Aorta (tissue), 5 donors: ENCODE data around the gene PLXNA4. TPM values are rescaled to one million over a fixed set of nuclear protein-coding genes. Genes with fewer than 3 reads are reported as not detected.
A peak's percentile ranks its signal among the peaks of the same experiment; 100 is the strongest.

Experiments
- ATAC-seq: fragments of 200-7000 bp; cut with Tn5 transposase; one replicate; pipeline ENCODE4 v1.9.1; 2022; ENCODE audit warnings: moderate library complexity; ENCODE audit not compliant: low FRiP score
- DNase-seq, 2 donors: peaks; one replicate each; pipeline ENCODE4 v3.0.0-alpha.2; 2020
- H3K27ac ChIP-seq, 2 donors: one replicate each; pipeline ENCODE4 v1.5.1; 2013; ENCODE audit warnings: low read length in 2 of 2, mild to moderate bottlenecking in 2 of 2, moderate library complexity in 2 of 2, control low read depth in 1 of 2, inconsistent platforms in 1 of 2, low read depth in 1 of 2
- H3K27me3 ChIP-seq, 2 donors: one replicate each; pipeline ENCODE4 v1.6.1; 2013; ENCODE audit warnings: control low read depth in 1 of 2, low read length in 1 of 2, mild to moderate bottlenecking in 1 of 2, moderate library complexity in 1 of 2; ENCODE audit not compliant: insufficient read depth in 2 of 2, control insufficient read depth in 1 of 2
- H3K36me3 ChIP-seq, 2 donors: one replicate each; pipeline ENCODE4 v1.6.1; 2013; ENCODE audit warnings: control low read depth in 1 of 2, low read length in 1 of 2, mild to moderate bottlenecking in 1 of 2; ENCODE audit not compliant: insufficient read depth in 2 of 2, control insufficient read depth in 1 of 2
- H3K4me1 ChIP-seq, 2 donors: one replicate each; pipeline ENCODE4 v1.6.1; 2013; ENCODE audit warnings: low read length in 2 of 2, control low read depth in 1 of 2, mild to moderate bottlenecking in 1 of 2, moderate library complexity in 1 of 2; ENCODE audit not compliant: insufficient read depth in 2 of 2, control insufficient read depth in 1 of 2
- H3K4me3 ChIP-seq, 2 donors: one replicate each; pipeline ENCODE4 v1.5.1; 2013; ENCODE audit warnings: low read length in 2 of 2, control low read depth in 1 of 2, mild to moderate bottlenecking in 1 of 2
- H3K9me3 ChIP-seq: one replicate; pipeline ENCODE4 v1.6.1; 2013; ENCODE audit warnings: mild to moderate bottlenecking, low read length; ENCODE audit not compliant: control insufficient read depth
- WGBS, 2 donors: extraction: QIAGEN DNeasy Blood & Tissue Kit; methylation state at CpG; one replicate each; pipeline ENCODE4 v1.1.7; 2013; 5-methylcytosine and 5-hydroxymethylcytosine counted together
- intact Hi-C, 2 donors: fragments of 100-400 bp; cut with DNase I; formaldehyde crosslinking; loops; one replicate each; pipeline versions ENCODE4 v1.14.2 to v1.15.0; 2022
- polyA plus RNA-seq, 2 donors: library from polyadenylated mRNA; stranded (reverse); fragments of 200-250 nt; gene quantifications; one replicate each; pipeline ENCODE4 v1.2.3, GENCODE V29; 2013
- total RNA-seq, 2 donors: library from RNA; stranded (reverse); fragmentation: NEBNext Ultra II Directional; extraction: Animal tissue kit (Norgen Biotek cat#: 25700); gene quantifications; one replicate each; pipeline ENCODE4 v1.2.1, GENCODE V29; 2021
- donor health status: healthy with polysubstance abuse.
- donor health status: Bipolar disorder and iron deficiency.
- donor health status: DM: no; HTN: no; CAD: no.
- donor health status: DM: no; HTN: no; CAD: no.
- donor health status: DM: yes; HTN: yes; CAD: no.

The PLXNA4 gene
- total and polyA plus RNA-seq, 4 donors, result 0.59 to 30.1 (median 12.0) TPM

GRCh38 chr7:132476541-132476940 is 99.7 kb downstream of the PLXNA4 start:
- no peaks in the 10 kb centered on the region for H3K27me3 ChIP-seq
- intact Hi-C loops, result no loop called here
- peaks cover 0 to 3% of the 10 kb centered on the region in 2 donors for H3K4me1 ChIP-seq
- DNase-seq, result no peak
- 80 to 82% methylated on average over 1 of the region's 1 CpG for WGBS, 2 donors
- H3K36me3 ChIP-seq, result no peaks in the 10 kb centered on the region
- no peaks in the 10 kb centered on the region for H3K9me3 ChIP-seq
- H3K27ac ChIP-seq, result no peak overlapping the region
- no peak overlapping the region for H3K4me3 ChIP-seq
- no peak for ATAC-seq

GRCh38 chr7:132475669-132476116 is 100.6 kb downstream of the PLXNA4 start:
- intact Hi-C loops, result no loop called here
- Histone ChIP-seq H3K27ac (no peak overlapping the region), H3K27me3 (no peaks in the 10 kb centered on the region), H3K4me3 (no peak overlapping the region), H3K9me3 (no peaks in the 10 kb centered on the region), H3K4me1 (peaks cover 0 to 3% of the 10 kb centered on the region in 2 donors), H3K36me3 (no peaks in the 10 kb centered on the region)
- no peak for ATAC-seq
- DNase-seq, result no peak
- WGBS, 2 donors, result 94 to 96% methylated on average over 8 of the region's 8 CpGs

- Histone ChIP-seq H3K4me1 (peaks cover 0 to 3% of the 10 kb centered on the region in 2 donors), H3K27ac (no peak overlapping the region), H3K4me3 (no peak overlapping the region), H3K9me3 (no peaks in the 10 kb centered on the region), H3K36me3 (no peaks in the 10 kb centered on the region), H3K27me3 (no peaks in the 10 kb centered on the region)
- ATAC-seq (no peak), DNase-seq (no peak)
- intact Hi-C loops, result no loop called here
- WGBS, 2 donors, result 64 to 65% methylated on average over 8 of the region's 8 CpGs
Measured at GRCh38 chr7:132475037-132475668, 101.1 kb downstream of the PLXNA4 start.

- Histone ChIP-seq H3K4me1 (peaks cover 0 to 3% of the 10 kb centered on the region in 2 donors), H3K36me3 (no peaks in the 10 kb centered on the region), H3K9me3 (no peaks in the 10 kb centered on the region), H3K27ac (peak overlapping the region; percentile 39 to 51), H3K4me3 (no peak overlapping the region), H3K27me3 (no peaks in the 10 kb centered on the region)
- ATAC-seq (peak; percentile 92), DNase-seq (peak; percentile 80)
- intact Hi-C loops, result loop anchor here in 1 of 2 donors (5.0 kb wide), 1 partner anchor 40 kb away; no protein-coding TSS in a partner anchor
- 14 to 21% methylated on average over 10 of the region's 10 CpGs for WGBS, 2 donors
Measured at GRCh38 chr7:132472463-132473120, 103.7 kb downstream of the PLXNA4 start.

GRCh38 chr7:132471515-132471914 is 104.8 kb downstream of the PLXNA4 start:
- no peak overlapping the region for H3K27ac ChIP-seq
- ATAC-seq, result no peak
- DNase-seq, result no peak
- intact Hi-C loops, result loop anchor here in 1 of 2 donors (5.0 kb wide), 1 partner anchor 39 kb away; no protein-coding TSS in a partner anchor
- no peaks in the 10 kb centered on the region for H3K9me3 ChIP-seq
- no peaks in the 10 kb centered on the region for H3K36me3 ChIP-seq
- peaks cover 0 to 3% of the 10 kb centered on the region in 2 donors for H3K4me1 ChIP-seq
- H3K4me3 ChIP-seq, result no peak overlapping the region
- WGBS, 2 donors, result 77 to 81% methylated on average over 6 of the region's 6 CpGs
- no peaks in the 10 kb centered on the region for H3K27me3 ChIP-seq

- Histone ChIP-seq H3K36me3 (no peaks in the 10 kb centered on the region), H3K4me1 (peaks cover 0 to 9% of the 10 kb centered on the region in 2 donors), H3K4me3 (no peak overlapping the region), H3K27ac (no peak overlapping the region), H3K27me3 (no peaks in the 10 kb centered on the region), H3K9me3 (no peaks in the 10 kb centered on the region)
- intact Hi-C loops, result loop anchor here in 1 of 2 donors (5.0 kb wide), 1 partner anchor 37 kb away; no protein-coding TSS in a partner anchor
- DNase-seq (no peak), ATAC-seq (no peak)
- WGBS, 2 donors, result 65 to 67% methylated on average over 4 of the region's 4 CpGs
Measured at GRCh38 chr7:132469681-132470080, 106.6 kb downstream of the PLXNA4 start.

GRCh38 chr7:132469264-132469663 is 107.0 kb downstream of the PLXNA4 start:
- intact Hi-C loops, result no loop called here
- Histone ChIP-seq H3K36me3 (no peaks in the 10 kb centered on the region), H3K27me3 (no peaks in the 10 kb centered on the region), H3K4me1 (peaks cover 0 to 9% of the 10 kb centered on the region in 2 donors), H3K27ac (no peak overlapping the region), H3K4me3 (no peak overlapping the region), H3K9me3 (no peaks in the 10 kb centered on the region)
- ATAC-seq (no peak), DNase-seq (no peak)
- WGBS, 2 donors, result 82 to 94% methylated on average over 1 of the region's 1 CpG

- H3K9me3 ChIP-seq, result no peaks in the 10 kb centered on the region
- no peak for DNase-seq
- H3K27me3 ChIP-seq, result no peaks in the 10 kb centered on the region
- no peak overlapping the region for H3K27ac ChIP-seq
- WGBS, 2 donors, result 95 to 96% methylated on average over 6 of the region's 6 CpGs
- ATAC-seq, result no peak
- H3K4me1 ChIP-seq, result peaks cover 0 to 6% of the 10 kb centered on the region in 2 donors
- no peaks in the 10 kb centered on the region for H3K36me3 ChIP-seq
- intact Hi-C loops, result no loop called here
- no peak overlapping the region for H3K4me3 ChIP-seq
Measured at GRCh38 chr7:132466367-132466766, 109.9 kb downstream of the PLXNA4 start.

- no peaks in the 10 kb centered on the region for H3K9me3 ChIP-seq
- 71 to 74% methylated on average over 4 of the region's 4 CpGs for WGBS, 2 donors
- peaks cover 0 to 6% of the 10 kb centered on the region in 2 donors for H3K4me1 ChIP-seq
- no peak overlapping the region for H3K4me3 ChIP-seq
- no peaks in the 10 kb centered on the region for H3K36me3 ChIP-seq
- intact Hi-C loops, result no loop called here
- H3K27ac ChIP-seq, result no peak overlapping the region
- ATAC-seq (no peak), DNase-seq (no peak)
- H3K27me3 ChIP-seq, result no peaks in the 10 kb centered on the region
Measured at GRCh38 chr7:132465516-132465915, 110.8 kb downstream of the PLXNA4 start.
